Neural cell (in vitro differentiated cells): ENCODE results near the gene MYH6.

Experiments used
- CTCF ChIP-seq: fragments of 450-650 bp; IDR thresholded peaks from 2 replicates; pipeline ENCODE4 v1.5.1; 2014; ENCODE audit warnings: antibody characterized with exemption, mild to moderate bottlenecking, moderate library complexity; ENCODE audit not compliant: poor library complexity, severe bottlenecking
- EP300 ChIP-seq: fragments of 450-650 bp; conservative IDR thresholded peaks from 2 replicates; pipeline ENCODE4 v1.6.1; 2014; ENCODE audit warnings: antibody characterized with exemption, mild to moderate bottlenecking, moderate library complexity; ENCODE audit not compliant: poor library complexity, severe bottlenecking
- EZH2 ChIP-seq: fragments of 200-600, 300-800 bp; shearing (Covaris generic), sonication (generic); IDR thresholded peaks from 2 replicates; pipeline ENCODE4 v1.6.1; 2014; ENCODE audit warnings: antibody characterized with exemption, low read length, borderline replicate concordance, mild to moderate bottlenecking; ENCODE audit not compliant: insufficient read depth, poor library complexity, severe bottlenecking
- POLR2AphosphoS5 ChIP-seq: IDR thresholded peaks from 2 replicates; pipeline ENCODE4 v1.6.1; 2012

- TF ChIP-seq CTCF (no peak), POLR2AphosphoS5 (no peak), EZH2 (no peak), EP300 (no peak)
Measured at GRCh38 chr14:23411563-23412525, 3.8 kb upstream of the MYH6 start.
